Measurements from ENCODE around the gene FNTB. TPM values are rescaled to one million over a fixed set of nuclear protein-coding genes. Genes with fewer than 3 reads are reported as not detected.

The FNTB gene
- total and polyA plus RNA-seq, 5 donors from 2014 or later: 6.3 to 15.5 (median 7.9) TPM

- Histone ChIP-seq H3K27ac (ENCODE audit: insufficient read depth, low read length, poor library complexity, severe bottlenecking) (no peak overlapping the region), H3K36me3 (ENCODE audit: control insufficient read depth, insufficient read depth, low read length) (peaks cover 68% of the 10 kb centered on the region), H3K27me3 (ENCODE audit: control insufficient read depth, insufficient read depth, low read length) (no peaks in the 10 kb centered on the region), H3K9me3 (ENCODE audit: control insufficient read depth in 2 of 2, low read length in 2 of 2) (no peaks in the 10 kb centered on the region), H3K4me1 (ENCODE audit: control insufficient read depth, insufficient read depth, low read length, poor library complexity, severe bottlenecking) (no peaks in the 10 kb centered on the region), H3K4me3 (ENCODE audit: low read depth, low read length) (no peak overlapping the region)
- Mint-ChIP-seq H3K9me3 (peaks cover 0 to 2% (median 0%) of the 10 kb centered on the region in 7 donors), H3K4me3 (no peak overlapping the region), H3K4me1 (peaks cover 2 to 18% (median 15%) of the 10 kb centered on the region in 4 donors), H3K27ac (no peak overlapping the region), H3K36me3 (peaks cover 33% of the 10 kb centered on the region), H3K27me3 (no peaks in the 10 kb centered on the region)
- no peak for DNase-seq
- ATAC-seq (ENCODE audit: low read depth in 2 of 2): no peak
Observed at GRCh38 chr14:65069874-65070413, 83.2 kb downstream of the FNTB start.

GRCh38 chr14:65070471-65070976, 83.8 kb downstream of the FNTB start:
- H3K9me3 Mint-ChIP-seq: peaks cover 0 to 3% (median 0%) of the 10 kb centered on the region in 7 donors

GRCh38 chr14:65071544-65071943, 84.8 kb downstream of the FNTB start:
- H3K27me3 ChIP-seq (ENCODE audit: control insufficient read depth, insufficient read depth, low read length): no peaks in the 10 kb centered on the region
- peaks cover 5 to 26% (median 23%) of the 10 kb centered on the region in 4 donors for H3K4me1 Mint-ChIP-seq
- H3K27ac Mint-ChIP-seq: peak overlapping the region in 1 of 3 donors; percentile 10

More at GRCh38 chr14:65070471-65070976, 83.8 kb downstream of the FNTB start:
- Histone ChIP-seq H3K9me3 (ENCODE audit: control insufficient read depth in 2 of 2, low read length in 2 of 2) (no peaks in the 10 kb centered on the region), H3K4me1 (ENCODE audit: control insufficient read depth, insufficient read depth, low read length, poor library complexity, severe bottlenecking) (no peaks in the 10 kb centered on the region), H3K4me3 (ENCODE audit: low read depth, low read length) (no peak overlapping the region), H3K36me3 (ENCODE audit: control insufficient read depth, insufficient read depth, low read length) (peaks cover 69% of the 10 kb centered on the region), H3K27me3 (ENCODE audit: control insufficient read depth, insufficient read depth, low read length) (no peaks in the 10 kb centered on the region), H3K27ac (ENCODE audit: insufficient read depth, low read length, poor library complexity, severe bottlenecking) (no peak overlapping the region)
- Mint-ChIP-seq H3K27me3 (no peaks in the 10 kb centered on the region), H3K27ac (no peak overlapping the region), H3K4me1 (peaks cover 5 to 22% (median 21%) of the 10 kb centered on the region in 4 donors), H3K36me3 (peaks cover 33% of the 10 kb centered on the region), H3K4me3 (no peak overlapping the region)
- no peak for DNase-seq
- no peak for ATAC-seq (ENCODE audit: low read depth in 2 of 2)

GRCh38 chr14:65072256-65072655, 85.6 kb downstream of the FNTB start:
- H3K27ac ChIP-seq (ENCODE audit: insufficient read depth, low read length, poor library complexity, severe bottlenecking): no peak overlapping the region
- Mint-ChIP-seq H3K36me3 (peaks cover 30% of the 10 kb centered on the region), H3K27ac (peak overlapping the region in 2 of 3 donors; percentile 59 to 67)

More at GRCh38 chr14:65071544-65071943, 84.8 kb downstream of the FNTB start:
- Histone ChIP-seq H3K9me3 (ENCODE audit: control insufficient read depth in 2 of 2, low read length in 2 of 2) (no peaks in the 10 kb centered on the region), H3K36me3 (ENCODE audit: control insufficient read depth, insufficient read depth, low read length) (peaks cover 72% of the 10 kb centered on the region), H3K4me3 (ENCODE audit: low read depth, low read length) (no peak overlapping the region), H3K27ac (ENCODE audit: insufficient read depth, low read length, poor library complexity, severe bottlenecking) (no peak overlapping the region), H3K4me1 (ENCODE audit: control insufficient read depth, insufficient read depth, low read length, poor library complexity, severe bottlenecking) (peaks cover 3% of the 10 kb centered on the region)
- Mint-ChIP-seq H3K27me3 (no peaks in the 10 kb centered on the region), H3K9me3 (peaks cover 0 to 1% (median 0%) of the 10 kb centered on the region in 7 donors), H3K36me3 (peaks cover 29% of the 10 kb centered on the region), H3K4me3 (no peak overlapping the region)
- DNase-seq (no peak), ATAC-seq (ENCODE audit: low read depth in 2 of 2) (no peak)

GRCh38 chr14:65072937-65073336, 86.2 kb downstream of the FNTB start:
- Histone ChIP-seq H3K36me3 (ENCODE audit: control insufficient read depth, insufficient read depth, low read length) (peaks cover 85% of the 10 kb centered on the region), H3K27ac (ENCODE audit: insufficient read depth, low read length, poor library complexity, severe bottlenecking) (no peak overlapping the region), H3K9me3 (ENCODE audit: control insufficient read depth in 2 of 2, low read length in 2 of 2) (no peaks in the 10 kb centered on the region), H3K4me3 (ENCODE audit: low read depth, low read length) (no peak overlapping the region), H3K27me3 (ENCODE audit: control insufficient read depth, insufficient read depth, low read length) (no peaks in the 10 kb centered on the region), H3K4me1 (ENCODE audit: control insufficient read depth, insufficient read depth, low read length, poor library complexity, severe bottlenecking) (peaks cover 3% of the 10 kb centered on the region)
- Mint-ChIP-seq H3K36me3 (peaks cover 34% of the 10 kb centered on the region), H3K27ac (peak overlapping the region in 2 of 3 donors; percentile 59 to 67), H3K4me1 (peaks cover 5 to 30% (median 26%) of the 10 kb centered on the region in 4 donors), H3K27me3 (no peaks in the 10 kb centered on the region), H3K4me3 (no peak overlapping the region), H3K9me3 (peaks cover 0 to 1% (median 0%) of the 10 kb centered on the region in 7 donors)
- DNase-seq (no peak), ATAC-seq (ENCODE audit: low read depth in 2 of 2) (no peak)

More at GRCh38 chr14:65072256-65072655, 85.6 kb downstream of the FNTB start:
- H3K4me3 Mint-ChIP-seq: no peak overlapping the region
- H3K27me3 Mint-ChIP-seq: no peaks in the 10 kb centered on the region
- ATAC-seq (ENCODE audit: low read depth in 2 of 2) (no peak), DNase-seq (no peak)
- peaks cover 3% of the 10 kb centered on the region for H3K4me1 ChIP-seq (ENCODE audit: control insufficient read depth, insufficient read depth, low read length, poor library complexity, severe bottlenecking)
- H3K9me3 Mint-ChIP-seq: peaks cover 0 to 1% (median 0%) of the 10 kb centered on the region in 7 donors
- peaks cover 5 to 26% (median 24%) of the 10 kb centered on the region in 4 donors for H3K4me1 Mint-ChIP-seq
- peaks cover 79% of the 10 kb centered on the region for H3K36me3 ChIP-seq (ENCODE audit: control insufficient read depth, insufficient read depth, low read length)
- no peaks in the 10 kb centered on the region for H3K9me3 ChIP-seq (ENCODE audit: control insufficient read depth in 2 of 2, low read length in 2 of 2)
- no peak overlapping the region for H3K4me3 ChIP-seq (ENCODE audit: low read depth, low read length)
- H3K27me3 ChIP-seq (ENCODE audit: control insufficient read depth, insufficient read depth, low read length): no peaks in the 10 kb centered on the region

- ATAC-seq (ENCODE audit: low read depth in 2 of 2): no peak
- H3K4me3 ChIP-seq (ENCODE audit: low read depth, low read length): no peak overlapping the region
- H3K27me3 ChIP-seq (ENCODE audit: control insufficient read depth, insufficient read depth, low read length): no peaks in the 10 kb centered on the region
- peaks cover 4% of the 10 kb centered on the region for H3K4me1 ChIP-seq (ENCODE audit: control insufficient read depth, insufficient read depth, low read length, poor library complexity, severe bottlenecking)
- peaks cover 91% of the 10 kb centered on the region for H3K36me3 ChIP-seq (ENCODE audit: control insufficient read depth, insufficient read depth, low read length)
- H3K4me3 Mint-ChIP-seq: no peak overlapping the region
- H3K27ac ChIP-seq (ENCODE audit: insufficient read depth, low read length, poor library complexity, severe bottlenecking): no peak overlapping the region
- H3K36me3 Mint-ChIP-seq: peaks cover 35% of the 10 kb centered on the region
- no peaks in the 10 kb centered on the region for H3K9me3 ChIP-seq (ENCODE audit: control insufficient read depth in 2 of 2, low read length in 2 of 2)
- peaks cover 5 to 31% (median 27%) of the 10 kb centered on the region in 4 donors for H3K4me1 Mint-ChIP-seq
- H3K9me3 Mint-ChIP-seq: peaks cover 0 to 1% (median 0%) of the 10 kb centered on the region in 7 donors
- DNase-seq: no peak
- peak overlapping the region in 2 of 3 donors; percentile 65 to 67 for H3K27ac Mint-ChIP-seq
- no peaks in the 10 kb centered on the region for H3K27me3 Mint-ChIP-seq
Observed at GRCh38 chr14:65073605-65074201, 87.0 kb downstream of the FNTB start.

- Histone ChIP-seq H3K9me3 (ENCODE audit: control insufficient read depth in 2 of 2, low read length in 2 of 2) (no peaks in the 10 kb centered on the region), H3K27me3 (ENCODE audit: control insufficient read depth, insufficient read depth, low read length) (no peaks in the 10 kb centered on the region), H3K27ac (ENCODE audit: insufficient read depth, low read length, poor library complexity, severe bottlenecking) (no peak overlapping the region), H3K36me3 (ENCODE audit: control insufficient read depth, insufficient read depth, low read length) (peaks cover 90% of the 10 kb centered on the region), H3K4me3 (ENCODE audit: low read depth, low read length) (no peak overlapping the region), H3K4me1 (ENCODE audit: control insufficient read depth, insufficient read depth, low read length, poor library complexity, severe bottlenecking) (peaks cover 13% of the 10 kb centered on the region)
- H3K36me3 Mint-ChIP-seq: peaks cover 42% of the 10 kb centered on the region
- no peaks in the 10 kb centered on the region for H3K27me3 Mint-ChIP-seq
- H3K9me3 Mint-ChIP-seq: peaks cover 0 to 1% (median 0%) of the 10 kb centered on the region in 7 donors
- peaks cover 10 to 40% (median 35%) of the 10 kb centered on the region in 4 donors for H3K4me1 Mint-ChIP-seq
- H3K4me3 Mint-ChIP-seq: peak overlapping the region in 1 of 4 donors; percentile 73
- H3K27ac Mint-ChIP-seq: peak overlapping the region; percentile 23 to 74 (median 62)
- ATAC-seq (ENCODE audit: low read depth in 2 of 2): no peak
- DNase-seq: no peak
Observed at GRCh38 chr14:65074449-65075150, 87.9 kb downstream of the FNTB start.

All from CD4-positive, CD25-positive, alpha-beta regulatory T cell (primary cell).